HEK293 (cell line): ENCODE measurements around the gene CANT1.

Experiments
- CTCF ChIA-PET: fragments of 350-600 bp; formaldehyde crosslinking; extraction: SDS; loops from one replicate; lab custom pipeline; 2021; ENCODE audit warnings: antibody characterized with exemption; lab: Yijun Ruan, JAX
- POLR2A ChIA-PET: fragments of 300-600 bp; formaldehyde crosslinking; extraction: SDS; loops from one replicate; lab custom pipeline; 2020; ENCODE audit warnings: antibody characterized with exemption, inconsistent platforms; lab: Yijun Ruan, JAX
- H3K27ac ChIP-seq: fragments of 200-500 bp; sonication (Bioruptor generic); 2 replicates; pipeline ENCODE4 v1.5.1; 2014; ENCODE audit warnings: low read depth, low read length, control low read depth, inconsistent platforms; ENCODE audit errors: extremely low read depth
- H3K36me3 ChIP-seq, 2 experiments: fragments of 200-500 bp in 1 of 2; sonication (Bioruptor generic) in 1 of 2; 1 replicate in 1 of 2; 2 replicates in 1 of 2; pipeline ENCODE4 v1.5.1; 2014 to 2017; ENCODE audit warnings: inconsistent platforms in 2 of 2, low read length in 2 of 2; ENCODE audit not compliant: control insufficient read depth in 2 of 2, insufficient read depth in 1 of 2
- H3K4me1 ChIP-seq: fragments of 200-500 bp; sonication (Bioruptor generic); 2 replicates; pipeline ENCODE4 v1.5.1; 2014; ENCODE audit warnings: mild to moderate bottlenecking, low read length, inconsistent platforms; ENCODE audit not compliant: control insufficient read depth, insufficient read depth
- H3K4me3 ChIP-seq: 2 replicates; pipeline ENCODE4 v1.5.1; 2011; ENCODE audit warnings: low read depth, mild to moderate bottlenecking, control low read depth, low read length, moderate library complexity
- H3K9me3 ChIP-seq: fragments of 200-500 bp; sonication (Bioruptor generic); 2 replicates; pipeline ENCODE4 v1.5.1; 2014; ENCODE audit warnings: low read depth, low read length, inconsistent platforms; ENCODE audit not compliant: control insufficient read depth, insufficient read depth
- KLF8 ChIP-seq: fragments of 450-650 bp; formaldehyde crosslinking; IDR thresholded peaks from 2 replicates; pipeline ENCODE4 v1.5.1; 2016; ENCODE audit warnings: missing biosample characterization, missing genetic modification characterization
- ZBTB21 ChIP-seq: fragments of 450-650 bp; formaldehyde crosslinking; IDR thresholded peaks from 2 replicates; pipeline ENCODE4 v1.5.1; 2017; ENCODE audit warnings: missing biosample characterization, missing genetic modification characterization
- ZBTB49 ChIP-seq: fragments of 450-650 bp; formaldehyde crosslinking; IDR thresholded peaks from 2 replicates; pipeline ENCODE4 v1.5.1; 2016; ENCODE audit warnings: missing biosample characterization, missing genetic modification characterization, low read depth
- ZNF10 ChIP-seq: fragments of 450-650 bp; formaldehyde crosslinking; IDR thresholded peaks from 2 replicates; pipeline ENCODE4 v1.5.1; 2017; ENCODE audit warnings: missing biosample characterization, missing genetic modification characterization
- ZNF133 ChIP-seq: fragments of 450-650 bp; formaldehyde crosslinking; IDR thresholded peaks from 2 replicates; pipeline ENCODE4 v1.5.1; 2016; ENCODE audit warnings: missing biosample characterization, missing genetic modification characterization
- ZNF26 ChIP-seq: fragments of 450-650 bp; formaldehyde crosslinking; IDR thresholded peaks from 2 replicates; pipeline ENCODE4 v1.5.1; 2016; ENCODE audit warnings: missing biosample characterization, missing genetic modification characterization
- ZNF335 ChIP-seq: fragments of 450-650 bp; formaldehyde crosslinking; conservative IDR thresholded peaks from 2 replicates; pipeline ENCODE4 v1.5.1; 2016; ENCODE audit warnings: missing biosample characterization, missing genetic modification characterization
- ZNF398 ChIP-seq: fragments of 450-650 bp; formaldehyde crosslinking; IDR thresholded peaks from 2 replicates; pipeline ENCODE4 v1.5.1; 2017; ENCODE audit warnings: missing biosample characterization, missing genetic modification characterization
- ZNF423 ChIP-seq: fragments of 450-650 bp; formaldehyde crosslinking; IDR thresholded peaks from 2 replicates; pipeline ENCODE4 v1.5.1; 2016; ENCODE audit warnings: missing biosample characterization, missing genetic modification characterization
- ZNF48 ChIP-seq: fragments of 450-650 bp; formaldehyde crosslinking; IDR thresholded peaks from 2 replicates; pipeline ENCODE4 v1.5.1; 2016; ENCODE audit warnings: missing biosample characterization, missing genetic modification characterization
- ZNF747 ChIP-seq: fragments of 450-650 bp; formaldehyde crosslinking; IDR thresholded peaks from 2 replicates; pipeline ENCODE4 v1.5.1; 2016; ENCODE audit warnings: missing biosample characterization, missing genetic modification characterization
- ZNF777 ChIP-seq: fragments of 450-650 bp; formaldehyde crosslinking; IDR thresholded peaks from 2 replicates; pipeline ENCODE4 v1.5.1; 2017; ENCODE audit warnings: missing biosample characterization, missing genetic modification characterization, borderline replicate concordance
- ZNF830 ChIP-seq: fragments of 450-650 bp; IDR thresholded peaks from 2 replicates; pipeline ENCODE4 v1.5.0; 2018; ENCODE audit warnings: missing biosample characterization, missing genetic modification characterization, low read depth, mild to moderate bottlenecking, moderate library complexity

Gene CANT1

GRCh38 chr17:78957128-78957527 is 52.4 kb downstream of the CANT1 start:
- Histone ChIP-seq H3K4me1 (no peaks in the 10 kb centered on the region), H3K27ac (no peak overlapping the region), H3K4me3 (no peak overlapping the region), H3K36me3 (no peaks in the 10 kb centered on the region)
- POLR2A ChIA-PET = no interaction called here
- CTCF ChIA-PET = interaction anchor here (0.8 to 1.7 kb wide), 4 partner anchors 13 to 114 kb away, joined by 3 to 4 read pairs (median 3); no protein-coding TSS in a partner anchor
- TF ChIP-seq ZNF747 (tag by site-specific recombination) = no peak
- TF ChIP-seq ZBTB21 (tag by site-specific recombination) = no peak
- TF ChIP-seq ZNF830 (tag by site-specific recombination) = no peak
- TF ChIP-seq KLF8 (tag by site-specific recombination) = no peak
- TF ChIP-seq, all 188 proteins: peak for 0
- H3K9me3 ChIP-seq = no peaks in the 10 kb centered on the region

- CTCF ChIA-PET = no interaction called here
- TF ChIP-seq ZNF10 (tag by site-specific recombination) (no peak), ZNF423 (no peak), ZNF335 (tag by site-specific recombination) (no peak), ZBTB49 (tag by site-specific recombination) (no peak), ZNF777 (tag by site-specific recombination) (no peak), ZNF398 (tag by site-specific recombination) (no peak)
- POLR2A ChIA-PET = no interaction called here
Measured at GRCh38 chr17:78956254-78956653, 53.3 kb downstream of the CANT1 start.

GRCh38 chr17:78954684-78955083 is 54.9 kb downstream of the CANT1 start:
- no peak overlapping the region for H3K4me3 ChIP-seq
- POLR2A ChIA-PET = interaction anchor here (0.7 to 1.2 kb wide), 2 partner anchors 8 to 29 kb away, joined by 3 read pairs; partner anchors contain the start of gene TIMP2

More at GRCh38 chr17:78956254-78956653, 53.3 kb downstream of the CANT1 start:
- H3K4me1 ChIP-seq = no peaks in the 10 kb centered on the region
- H3K27ac ChIP-seq = no peak overlapping the region
- no peaks in the 10 kb centered on the region for H3K9me3 ChIP-seq
- H3K36me3 ChIP-seq = no peaks in the 10 kb centered on the region
- no peak overlapping the region for H3K4me3 ChIP-seq

More at GRCh38 chr17:78954684-78955083, 54.9 kb downstream of the CANT1 start:
- Histone ChIP-seq H3K4me1 (no peaks in the 10 kb centered on the region), H3K27ac (no peak overlapping the region), H3K9me3 (no peaks in the 10 kb centered on the region; the same call in 1 of the 2 replicates), H3K36me3 (no peaks in the 10 kb centered on the region)
- TF ChIP-seq ZNF133 (tag by site-specific recombination) (no peak), ZNF26 (tag by site-specific recombination) (no peak), ZNF48 (no peak)
- CTCF ChIA-PET = interaction anchor here (1.4 kb wide), 1 partner anchor 17 kb away, joined by 12 read pairs; no protein-coding TSS in a partner anchor
